Muscle layer of colon (tissue), 2 donors: Measurements from ENCODE around the gene USP24.
"Not testable (repeated sequence)": the region's sequence is repeated elsewhere in the genome, so short reads cannot be mapped to it uniquely, and the experiment has no call there.

Experiments
- H3K27ac ChIP-seq: one replicate; pipeline ENCODE4 v1.7.0; 2013; ENCODE audit warnings: low read depth, mild to moderate bottlenecking, low read length, moderate library complexity
- H3K27me3 ChIP-seq, 2 donors: one replicate each; pipeline ENCODE4 v1.7.0; 2013; ENCODE audit warnings: low read length in 2 of 2, mild to moderate bottlenecking in 2 of 2; ENCODE audit not compliant: insufficient read depth in 2 of 2, control insufficient read depth in 1 of 2
- H3K36me3 ChIP-seq: one replicate; pipeline ENCODE4 v1.7.0; 2013; ENCODE audit warnings: mild to moderate bottlenecking, low read length; ENCODE audit not compliant: insufficient read depth
- H3K4me1 ChIP-seq: one replicate; pipeline ENCODE4 v1.7.0; 2013; ENCODE audit warnings: mild to moderate bottlenecking, low read length; ENCODE audit not compliant: insufficient read depth
- H3K4me3 ChIP-seq, 2 donors: one replicate each; pipeline ENCODE4 v1.7.0; 2013; ENCODE audit warnings: low read length in 2 of 2, low read depth in 1 of 2, mild to moderate bottlenecking in 1 of 2, moderate library complexity in 1 of 2
- H3K9ac ChIP-seq: one replicate; pipeline ENCODE4 v1.7.0; 2013; ENCODE audit warnings: low read length
- H3K9me3 ChIP-seq: one replicate; pipeline ENCODE4 v1.7.0; 2013; ENCODE audit warnings: mild to moderate bottlenecking, low read length
- donor health status: abdominal sarcoma.
- donor health status: Adenocarcinoma of cecum.

Gene USP24

DNA sequence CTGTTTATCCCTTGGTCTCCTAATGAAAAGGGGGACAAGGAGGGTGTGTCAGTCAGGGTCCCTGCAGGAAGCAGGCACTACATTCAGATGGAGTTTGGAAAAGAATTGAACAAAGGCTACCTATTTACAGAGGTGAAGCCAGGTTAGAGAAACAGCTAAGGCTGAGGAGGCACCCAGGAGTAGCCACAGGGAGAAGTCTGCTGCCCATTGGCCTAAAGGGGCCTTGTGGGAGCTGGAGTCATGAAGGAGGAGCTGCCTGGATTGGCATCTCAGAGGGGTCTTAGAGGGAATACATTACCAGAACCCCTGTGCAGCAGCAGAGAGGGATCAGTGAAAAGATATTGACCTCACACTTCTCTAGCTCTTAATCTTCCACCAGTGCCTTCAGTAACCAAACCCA lies 31.2 kb upstream of the USP24 start:
- Histone ChIP-seq H3K9me3 (no peaks in the 10 kb centered on the region), H3K9ac (no peak overlapping the region), H3K27ac (no peak overlapping the region), H3K4me1 (no peaks in the 10 kb centered on the region), H3K4me3 (no peak overlapping the region), H3K36me3 (no peaks in the 10 kb centered on the region), H3K27me3 (no peaks in the 10 kb centered on the region)

GRCh38 chr1:55245781-55246180 lies 30.6 kb upstream of the USP24 start:
- H3K27me3 ChIP-seq = no peaks in the 10 kb centered on the region
- no peak overlapping the region for H3K9ac ChIP-seq
- no peaks in the 10 kb centered on the region for H3K9me3 ChIP-seq
- H3K36me3 ChIP-seq = no peaks in the 10 kb centered on the region
- no peaks in the 10 kb centered on the region for H3K4me1 ChIP-seq
- no peak overlapping the region for H3K4me3 ChIP-seq
- no peak overlapping the region for H3K27ac ChIP-seq

DNA sequence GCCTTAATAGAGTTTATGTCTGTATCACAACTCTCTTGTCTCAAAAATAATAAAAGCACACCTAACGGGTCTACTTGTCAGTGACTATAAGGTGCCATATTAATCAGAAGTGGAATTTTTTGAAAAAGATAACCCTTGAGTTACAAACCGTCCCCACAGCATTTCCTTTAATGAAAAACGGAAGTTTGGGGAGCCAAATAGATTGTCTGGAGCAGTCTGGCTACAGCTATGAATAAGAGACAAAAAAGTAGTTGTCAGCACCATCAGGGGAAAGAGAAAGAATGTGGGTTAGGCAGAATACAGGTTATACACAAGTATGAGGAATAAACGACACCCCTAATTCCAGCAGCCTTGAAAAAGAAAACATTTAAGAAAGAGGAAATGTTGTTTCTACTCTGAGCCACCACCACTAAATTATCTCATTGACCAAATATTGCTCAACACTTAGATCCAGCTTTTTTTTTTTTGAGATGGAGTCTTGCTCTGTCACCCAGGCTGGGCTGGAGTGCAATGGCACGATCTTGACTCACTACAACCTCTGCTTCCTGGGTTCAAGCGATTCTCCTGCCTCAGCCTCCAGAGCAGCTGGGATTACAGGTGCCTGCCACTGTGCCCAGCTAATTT lies 29.4 kb upstream of the USP24 start:
- Histone ChIP-seq H3K27me3 (no peaks in the 10 kb centered on the region), H3K9ac (no peak overlapping the region), H3K36me3 (no peaks in the 10 kb centered on the region), H3K9me3 (no peaks in the 10 kb centered on the region), H3K27ac (no peak overlapping the region), H3K4me1 (no peaks in the 10 kb centered on the region), H3K4me3 (no peak overlapping the region)

- Histone ChIP-seq H3K27me3 (no peaks in the 10 kb centered on the region), H3K9ac (no peak overlapping the region), H3K4me1 (no peaks in the 10 kb centered on the region), H3K27ac (no peak overlapping the region), H3K36me3 (no peaks in the 10 kb centered on the region), H3K4me3 (no peak overlapping the region), H3K9me3 (no peaks in the 10 kb centered on the region)
Measured at GRCh38 chr1:55243655-55244054, 28.5 kb upstream of the USP24 start.

- no peak overlapping the region for H3K4me3 ChIP-seq
- no peaks in the 10 kb centered on the region for H3K4me1 ChIP-seq
- H3K36me3 ChIP-seq = no peaks in the 10 kb centered on the region
Measured at GRCh38 chr1:55239548-55239947, 24.4 kb upstream of the USP24 start.

DNA sequence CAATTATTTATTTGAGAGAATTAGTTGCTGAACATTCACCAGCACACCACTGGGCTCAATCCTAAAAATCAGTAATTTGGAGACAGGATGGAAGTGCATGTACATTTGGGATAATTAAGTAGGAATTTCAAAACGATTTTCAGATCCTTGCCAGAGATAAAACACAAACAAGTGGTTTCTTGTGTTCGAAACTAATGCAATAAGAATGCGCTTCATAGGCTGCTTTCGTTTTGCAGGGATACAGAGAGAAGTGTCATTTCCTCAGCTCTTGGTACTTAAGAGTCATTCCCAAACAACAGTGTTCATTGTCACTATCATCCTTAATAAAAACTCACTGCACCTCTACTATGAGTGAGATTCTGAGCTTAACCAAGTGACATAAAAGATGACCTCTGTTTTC lies 20.6 kb upstream of the USP24 start:
- Histone ChIP-seq H3K4me3 (no peak overlapping the region), H3K4me1 (no peaks in the 10 kb centered on the region), H3K9me3 (no peaks in the 10 kb centered on the region), H3K27me3 (no peaks in the 10 kb centered on the region), H3K9ac (no peak overlapping the region), H3K27ac (no peak overlapping the region), H3K36me3 (no peaks in the 10 kb centered on the region)

More at GRCh38 chr1:55239548-55239947, 24.4 kb upstream of the USP24 start:
- no peak overlapping the region for H3K9ac ChIP-seq
- no peaks in the 10 kb centered on the region for H3K27me3 ChIP-seq
- H3K27ac ChIP-seq = no peak overlapping the region
- no peaks in the 10 kb centered on the region for H3K9me3 ChIP-seq

DNA sequence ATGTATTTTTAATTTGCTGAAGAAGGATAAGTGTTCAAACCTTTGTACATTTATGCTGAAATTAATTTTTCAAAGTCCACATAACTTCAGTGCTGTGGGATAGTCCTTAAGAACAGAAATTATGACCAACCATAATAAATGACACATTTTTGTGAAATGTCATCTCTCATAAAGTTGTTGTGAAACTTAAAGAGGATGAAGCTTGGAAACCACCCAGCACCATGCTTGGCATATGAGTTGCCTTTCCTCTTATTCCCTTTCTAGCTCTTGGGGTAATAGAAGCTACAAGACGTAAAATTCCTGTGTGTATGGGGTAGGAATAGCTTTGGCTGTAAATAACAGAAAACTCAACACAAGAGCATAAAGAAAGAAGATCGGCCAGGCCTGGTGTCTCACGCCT lies 18.9 kb upstream of the USP24 start:
- no peaks in the 10 kb centered on the region for H3K9me3 ChIP-seq
- no peaks in the 10 kb centered on the region for H3K27me3 ChIP-seq
- no peak overlapping the region for H3K9ac ChIP-seq
- no peak overlapping the region for H3K27ac ChIP-seq
- no peaks in the 10 kb centered on the region for H3K4me1 ChIP-seq
- H3K36me3 ChIP-seq = no peaks in the 10 kb centered on the region
- no peak overlapping the region for H3K4me3 ChIP-seq

- H3K36me3 ChIP-seq = no peaks in the 10 kb centered on the region
- H3K27me3 ChIP-seq = no peaks in the 10 kb centered on the region
- no peak overlapping the region for H3K27ac ChIP-seq
- H3K4me3 ChIP-seq = no peak overlapping the region
- H3K9ac ChIP-seq = no peak overlapping the region
- H3K4me1 ChIP-seq = no peaks in the 10 kb centered on the region
- no peaks in the 10 kb centered on the region for H3K9me3 ChIP-seq
Measured at GRCh38 chr1:55233145-55233777, 18.1 kb upstream of the USP24 start.

- no peaks in the 10 kb centered on the region for H3K4me1 ChIP-seq
- H3K9ac ChIP-seq = no peak overlapping the region
- H3K27me3 ChIP-seq = no peaks in the 10 kb centered on the region
- H3K4me3 ChIP-seq = no peak overlapping the region
- H3K9me3 ChIP-seq = no peaks in the 10 kb centered on the region
- H3K27ac ChIP-seq = no peak overlapping the region
- H3K36me3 ChIP-seq = no peaks in the 10 kb centered on the region
Measured at GRCh38 chr1:55232448-55233144, 17.4 kb upstream of the USP24 start.

- Histone ChIP-seq H3K36me3 (no peaks in the 10 kb centered on the region), H3K9me3 (no peaks in the 10 kb centered on the region), H3K27me3 (no peaks in the 10 kb centered on the region), H3K27ac (no peak overlapping the region), H3K9ac (no peak overlapping the region), H3K4me1 (no peaks in the 10 kb centered on the region), H3K4me3 (no peak overlapping the region)
Measured at GRCh38 chr1:55231745-55232144, 16.6 kb upstream of the USP24 start.

GRCh38 chr1:55230659-55231058 lies 15.5 kb upstream of the USP24 start:
- no peak overlapping the region for H3K27ac ChIP-seq
- H3K9me3 ChIP-seq = no peaks in the 10 kb centered on the region

DNA sequence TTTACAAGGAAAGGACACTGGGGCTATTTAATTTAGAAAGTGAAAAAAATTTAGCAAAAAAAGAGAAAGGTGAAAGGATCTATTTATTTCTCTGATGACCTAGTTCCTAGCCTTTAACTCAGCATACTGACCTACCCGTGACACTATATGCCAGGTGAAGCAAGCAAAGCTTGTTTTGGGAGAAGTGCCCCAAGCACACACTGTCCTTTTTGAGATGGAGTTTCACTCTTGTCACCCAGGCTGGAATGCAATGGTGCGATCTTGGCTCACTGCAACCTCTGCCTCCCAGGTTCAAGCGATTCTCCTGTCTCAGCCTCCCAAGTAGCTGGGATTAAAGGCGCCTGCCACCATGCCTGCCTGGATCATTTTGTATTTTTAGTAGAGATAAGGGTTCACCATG lies 14.6 kb upstream of the USP24 start:
- H3K27ac ChIP-seq, H3K36me3 ChIP-seq, H3K9me3 ChIP-seq, H3K4me3 ChIP-seq, H3K4me1 ChIP-seq, H3K9ac ChIP-seq, H3K27me3 ChIP-seq: not testable (repeated sequence)

More at GRCh38 chr1:55230659-55231058, 15.5 kb upstream of the USP24 start:
- no peaks in the 10 kb centered on the region for H3K4me1 ChIP-seq
- H3K27me3 ChIP-seq = no peaks in the 10 kb centered on the region
- H3K4me3 ChIP-seq = no peak overlapping the region
- no peaks in the 10 kb centered on the region for H3K36me3 ChIP-seq
- H3K9ac ChIP-seq = no peak overlapping the region
